Aorta (tissue), 5 donors: ENCODE measurements around the gene NDFIP1. TPM values are rescaled to one million over a fixed set of nuclear protein-coding genes. Genes with fewer than 3 reads are reported as not detected.

Experiments used
- ATAC-seq: fragments of 200-7000 bp; cut with Tn5 transposase; one replicate; pipeline ENCODE4 v1.9.1; 2022; ENCODE audit warnings: moderate library complexity; ENCODE audit not compliant: low FRiP score
- DNase-seq, 2 donors: peaks; one replicate each; pipeline ENCODE4 v3.0.0-alpha.2; 2020
- H3K27ac ChIP-seq, 2 donors: one replicate each; pipeline ENCODE4 v1.5.1; 2013; ENCODE audit warnings: low read length in 2 of 2, mild to moderate bottlenecking in 2 of 2, moderate library complexity in 2 of 2, control low read depth in 1 of 2, inconsistent platforms in 1 of 2, low read depth in 1 of 2
- H3K27me3 ChIP-seq, 2 donors: one replicate each; pipeline ENCODE4 v1.6.1; 2013; ENCODE audit warnings: control low read depth in 1 of 2, low read length in 1 of 2, mild to moderate bottlenecking in 1 of 2, moderate library complexity in 1 of 2; ENCODE audit not compliant: insufficient read depth in 2 of 2, control insufficient read depth in 1 of 2
- H3K36me3 ChIP-seq, 2 donors: one replicate each; pipeline ENCODE4 v1.6.1; 2013; ENCODE audit warnings: control low read depth in 1 of 2, low read length in 1 of 2, mild to moderate bottlenecking in 1 of 2; ENCODE audit not compliant: insufficient read depth in 2 of 2, control insufficient read depth in 1 of 2
- H3K4me1 ChIP-seq, 2 donors: one replicate each; pipeline ENCODE4 v1.6.1; 2013; ENCODE audit warnings: low read length in 2 of 2, control low read depth in 1 of 2, mild to moderate bottlenecking in 1 of 2, moderate library complexity in 1 of 2; ENCODE audit not compliant: insufficient read depth in 2 of 2, control insufficient read depth in 1 of 2
- H3K4me3 ChIP-seq, 2 donors: one replicate each; pipeline ENCODE4 v1.5.1; 2013; ENCODE audit warnings: low read length in 2 of 2, control low read depth in 1 of 2, mild to moderate bottlenecking in 1 of 2
- H3K9me3 ChIP-seq: one replicate; pipeline ENCODE4 v1.6.1; 2013; ENCODE audit warnings: mild to moderate bottlenecking, low read length; ENCODE audit not compliant: control insufficient read depth
- WGBS, 2 donors: extraction: QIAGEN DNeasy Blood & Tissue Kit; methylation state at CpG; one replicate each; pipeline ENCODE4 v1.1.7; 2013; 5-methylcytosine and 5-hydroxymethylcytosine counted together
- intact Hi-C, 2 donors: fragments of 100-400 bp; cut with DNase I; formaldehyde crosslinking; loops; one replicate each; pipeline versions ENCODE4 v1.14.2 to v1.15.0; 2022
- long read RNA-seq, 2 donors: library from polyadenylated mRNA; unstranded; transcript quantifications; one replicate each; pipeline ENCODE4 v2.0.0, GENCODE V29; 2020 to 2021
- polyA plus RNA-seq, 2 donors: library from polyadenylated mRNA; stranded (reverse); fragments of 200-250 nt; gene quantifications; one replicate each; pipeline ENCODE4 v1.2.3, GENCODE V29; 2013
- total RNA-seq, 2 donors: library from RNA; stranded (reverse); fragmentation: NEBNext Ultra II Directional; extraction: Animal tissue kit (Norgen Biotek cat#: 25700); gene quantifications; one replicate each; pipeline ENCODE4 v1.2.1, GENCODE V29; 2021
- donor health status: healthy with polysubstance abuse.
- donor health status: Bipolar disorder and iron deficiency.
- donor health status: DM: no; HTN: no; CAD: no.
- donor health status: DM: no; HTN: no; CAD: no.
- donor health status: DM: yes; HTN: yes; CAD: no.

The NDFIP1 gene
- total RNA-seq, result 100 to 1,000 TPM in 1 of 2 donors, 10 to 100 TPM in 1; 93.7 to 120 TPM
- polyA plus RNA-seq, result 10 to 100 TPM; 45.0 to 63.4 TPM
- long read RNA-seq, donor 1, transcript NDFIP1-201 (8 exons, 3,851 nt), result major isoform, 208 of 267 reads
- long read RNA-seq, donor 1, partial matches to known transcripts, result 26 of 267 reads
- long read RNA-seq, donor 1, other reads (novel, unspliced or antisense), result 33 of 267 reads
- long read RNA-seq, donor 2, full-length matches to known transcripts, result 88 of 105 reads
- long read RNA-seq, donor 2, partial matches to known transcripts, result 3 of 105 reads
- long read RNA-seq, donor 2, other reads (novel, unspliced or antisense), result 14 of 105 reads

DNA sequence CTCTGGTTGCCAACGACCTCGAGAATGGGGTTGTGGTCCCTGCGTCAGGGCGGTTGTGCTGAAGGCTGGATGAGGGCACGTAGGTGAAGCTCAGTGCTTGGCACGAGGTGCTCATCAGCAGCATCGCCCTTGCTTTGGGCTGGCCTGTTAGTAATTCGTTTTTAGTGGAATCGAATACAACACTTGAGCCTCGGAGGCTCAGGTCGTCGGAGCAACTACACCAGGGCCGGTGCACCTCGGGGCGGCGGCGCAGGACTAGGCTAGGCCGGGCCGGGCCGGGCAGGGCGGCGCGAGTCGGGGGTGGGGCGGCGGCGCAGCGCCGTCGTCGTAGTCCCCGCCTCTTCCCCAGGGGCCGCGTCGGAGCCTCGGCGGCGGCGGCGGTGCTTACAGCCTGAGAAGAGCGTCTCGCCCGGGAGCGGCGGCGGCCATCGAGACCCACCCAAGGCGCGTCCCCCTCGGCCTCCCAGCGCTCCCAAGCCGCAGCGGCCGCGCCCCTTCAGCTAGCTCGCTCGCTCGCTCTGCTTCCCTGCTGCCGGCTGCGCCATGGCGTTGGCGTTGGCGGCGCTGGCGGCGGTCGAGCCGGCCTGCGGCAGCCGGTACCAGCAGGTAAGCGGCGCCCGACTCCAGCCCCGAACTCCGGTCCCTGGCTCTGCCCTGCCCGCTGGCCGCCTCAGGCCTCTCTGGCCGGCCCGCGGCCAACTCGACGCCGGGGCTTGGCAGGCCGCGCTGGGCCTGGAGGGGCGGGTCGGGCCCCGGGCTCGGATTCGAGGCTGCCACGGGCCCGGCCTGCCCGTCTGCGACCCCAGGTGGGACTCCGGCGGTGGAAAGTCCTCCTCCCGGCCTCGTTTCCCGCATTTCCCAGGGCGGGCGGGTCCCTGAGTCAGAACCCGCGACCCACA, at the start of gene NDFIP1:
Gene NDFIP1 (plus strand): TSS at position 348 of the 899 bp plus-strand sequence. CDS start 196 bp downstream, at position 544.
- Histone ChIP-seq H3K4me3 (peak within 1 kb of the TSS; percentile 91 to 99), H3K27ac (peak within 1 kb of the TSS; percentile 96 to 97), H3K4me1 (peaks cover 0 to 9% of the 10 kb centered on the region in 2 donors), H3K9me3 (no peaks in the 10 kb centered on the region), H3K36me3 (no peaks in the 10 kb centered on the region), H3K27me3 (no peaks in the 10 kb centered on the region)
- intact Hi-C loops, result no loop called here
- ATAC-seq (peak; percentile 94), DNase-seq (peak; percentile 92 to 95)
- WGBS, 2 donors, result 0 to 1% methylated on average over 75 to 103 of the region's 103 CpGs

DNA sequence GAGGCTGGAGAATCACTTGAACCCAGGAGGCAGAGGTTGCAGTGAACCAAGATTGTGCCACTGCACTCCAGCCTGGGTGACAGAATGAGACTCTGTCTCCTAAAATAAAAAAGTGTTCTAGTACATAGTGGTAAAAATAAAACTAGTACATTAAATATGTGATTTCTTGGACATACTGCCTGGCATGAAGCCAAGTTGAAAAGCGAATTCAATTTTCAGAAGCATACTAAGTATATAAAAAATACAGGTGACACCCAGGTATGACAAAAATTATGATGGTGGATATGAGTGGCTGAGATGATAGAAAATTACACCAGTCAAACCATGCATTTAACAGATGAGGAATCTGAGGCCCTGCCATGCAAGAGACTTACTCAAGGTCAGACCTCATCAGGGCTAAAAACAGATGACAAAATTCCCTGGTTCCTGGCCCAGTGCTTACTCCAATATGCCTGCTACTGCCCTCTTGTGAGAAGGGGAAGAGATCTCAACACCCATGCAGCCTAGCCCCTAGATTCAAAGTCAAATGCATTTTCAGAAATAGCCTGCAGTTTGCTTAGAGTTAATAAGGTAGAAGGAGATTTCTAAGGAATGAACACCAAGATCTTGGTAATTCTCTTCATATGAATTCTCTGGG, 49.2 kb upstream of the NDFIP1 start:
- WGBS, 2 donors, result 23 to 28% methylated on average over 1 of the region's 1 CpG
- H3K4me3 ChIP-seq, result no peak overlapping the region
- no peaks in the 10 kb centered on the region for H3K9me3 ChIP-seq
- no peaks in the 10 kb centered on the region for H3K36me3 ChIP-seq
- intact Hi-C loops, result loop anchor here in 1 of 2 donors (5.0 kb wide), 1 partner anchor 47 kb away; the partner anchor contains the start of gene GNPDA1
- no peaks in the 10 kb centered on the region for H3K27me3 ChIP-seq
- no peak for DNase-seq
- ATAC-seq, result no peak
- H3K27ac ChIP-seq, result no peak overlapping the region
- peaks cover 0 to 3% of the 10 kb centered on the region in 2 donors for H3K4me1 ChIP-seq

- WGBS, 2 donors, result 41 to 46% methylated on average over 4 of the region's 4 CpGs
- ATAC-seq, result no peak
- no peak for DNase-seq
- Histone ChIP-seq H3K36me3 (no peaks in the 10 kb centered on the region), H3K27me3 (no peaks in the 10 kb centered on the region), H3K27ac (peak overlapping the region in 1 of 2 donors; percentile 34), H3K4me3 (no peak overlapping the region), H3K9me3 (no peaks in the 10 kb centered on the region), H3K4me1 (peaks cover 0 to 3% of the 10 kb centered on the region in 2 donors)
- intact Hi-C loops, result loop anchor here (2.0 to 5.0 kb wide), 3 partner anchors 34 to 51 kb away; partner anchors contain the start of gene GNPDA1 (in 1 of the 2)
These were observed 45.2 kb upstream of the NDFIP1 start for GRCh38 chr5:142063376-142063775.

- DNase-seq (peak; percentile 95 to 98), ATAC-seq (peak; percentile 92)
- Histone ChIP-seq H3K4me3 (no peak overlapping the region), H3K9me3 (no peaks in the 10 kb centered on the region), H3K36me3 (no peaks in the 10 kb centered on the region), H3K4me1 (peaks cover 0 to 3% of the 10 kb centered on the region in 2 donors), H3K27me3 (no peaks in the 10 kb centered on the region), H3K27ac (peak overlapping the region in 1 of 2 donors; percentile 24)
- intact Hi-C loops, result loop anchor here (2.0 to 5.0 kb wide), 4 partner anchors 31 to 52 kb away; partner anchors contain the start of gene GNPDA1 (in 1 of the 2)
- 2% methylated on average over 10 of the region's 10 CpGs for WGBS, 2 donors
These were observed 44.7 kb upstream of the NDFIP1 start for GRCh38 chr5:142063878-142064331.

GRCh38 chr5:142065273-142065672, 43.3 kb upstream of the NDFIP1 start:
- H3K9me3 ChIP-seq, result no peaks in the 10 kb centered on the region
- 8 to 17% methylated on average over 2 of the region's 2 CpGs for WGBS, 2 donors
- no peaks in the 10 kb centered on the region for H3K36me3 ChIP-seq
- H3K4me1 ChIP-seq, result peaks cover 0 to 3% of the 10 kb centered on the region in 2 donors
- no peak overlapping the region for H3K27ac ChIP-seq
- DNase-seq (peak in 1 of 2 donors; percentile 68), ATAC-seq (no peak)
- H3K4me3 ChIP-seq, result no peak overlapping the region
- no peaks in the 10 kb centered on the region for H3K27me3 ChIP-seq
- intact Hi-C loops, result loop anchor here in 1 of 2 donors (2.0 kb wide), 1 partner anchor 30 kb away; no protein-coding TSS in a partner anchor

GRCh38 chr5:142069606-142070399, 38.8 kb upstream of the NDFIP1 start:
- no peaks in the 10 kb centered on the region for H3K4me1 ChIP-seq
- no peaks in the 10 kb centered on the region for H3K9me3 ChIP-seq
- no peak overlapping the region for H3K27ac ChIP-seq
- ATAC-seq (no peak), DNase-seq (no peak)
- no peak overlapping the region for H3K4me3 ChIP-seq
- intact Hi-C loops, result no loop called here
- no peaks in the 10 kb centered on the region for H3K36me3 ChIP-seq
- H3K27me3 ChIP-seq, result no peaks in the 10 kb centered on the region
- 83 to 85% methylated on average over 6 of the region's 6 CpGs for WGBS, 2 donors

DNA sequence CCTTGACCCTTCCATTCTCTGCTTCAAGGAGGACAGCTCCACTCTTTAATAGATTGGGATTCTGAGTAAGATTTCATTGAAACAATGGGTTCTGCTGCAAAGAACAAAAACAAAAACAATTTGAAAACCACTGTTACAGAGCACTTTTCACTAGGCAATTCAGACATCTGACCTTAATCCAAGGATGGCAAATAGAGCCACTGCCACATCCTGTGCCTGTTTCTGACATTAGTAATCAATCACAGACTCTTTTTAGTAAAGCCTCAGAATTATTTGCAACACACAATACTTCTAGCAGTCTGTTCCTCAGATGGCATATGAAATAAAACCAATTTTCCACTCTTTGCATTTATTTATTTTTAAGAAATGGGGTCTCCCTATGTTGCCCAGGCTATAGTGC, 37.8 kb upstream of the NDFIP1 start:
- no peak for DNase-seq
- ATAC-seq, result no peak
- Histone ChIP-seq H3K27me3 (no peaks in the 10 kb centered on the region), H3K4me3 (no peak overlapping the region), H3K4me1 (no peaks in the 10 kb centered on the region), H3K9me3 (no peaks in the 10 kb centered on the region), H3K36me3 (no peaks in the 10 kb centered on the region), H3K27ac (no peak overlapping the region)
- intact Hi-C loops, result no loop called here

GRCh38 chr5:142072488-142072887, 36.1 kb upstream of the NDFIP1 start:
- DNase-seq (no peak), ATAC-seq (no peak)
- H3K27ac ChIP-seq, result no peak overlapping the region
- H3K27me3 ChIP-seq, result no peaks in the 10 kb centered on the region
- H3K9me3 ChIP-seq, result no peaks in the 10 kb centered on the region
- H3K36me3 ChIP-seq, result no peaks in the 10 kb centered on the region
- intact Hi-C loops, result no loop called here
- no peak overlapping the region for H3K4me3 ChIP-seq
- H3K4me1 ChIP-seq, result no peaks in the 10 kb centered on the region
- 74 to 76% methylated on average over 3 of the region's 3 CpGs for WGBS, 2 donors
